Measurements from ENCODE around the gene TWNK. TPM values are rescaled to one million over a fixed set of nuclear protein-coding genes. Genes with fewer than 3 reads are reported as not detected.

Gene TWNK
- total RNA-seq, 1 experiment from 2014 or later = 28.2 TPM

DNA sequence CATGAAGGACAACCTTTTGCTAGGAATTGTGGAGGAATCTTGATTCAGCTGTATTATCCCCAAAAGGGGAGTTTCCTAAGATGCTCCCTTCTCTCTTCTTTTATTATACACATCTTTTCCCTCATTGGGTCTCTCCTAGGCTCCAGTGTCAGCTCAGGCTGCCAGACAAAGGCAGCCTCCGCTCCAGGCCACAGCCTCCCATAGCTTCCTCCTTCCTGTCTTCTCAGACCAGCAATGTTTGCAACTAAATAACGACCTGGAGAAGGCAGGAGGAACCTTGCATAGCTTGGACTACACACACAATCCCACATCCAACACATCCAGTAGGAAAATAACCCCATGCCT, 56.0 kb downstream of the TWNK start:
- TF ChIP-seq, protein P1, sequence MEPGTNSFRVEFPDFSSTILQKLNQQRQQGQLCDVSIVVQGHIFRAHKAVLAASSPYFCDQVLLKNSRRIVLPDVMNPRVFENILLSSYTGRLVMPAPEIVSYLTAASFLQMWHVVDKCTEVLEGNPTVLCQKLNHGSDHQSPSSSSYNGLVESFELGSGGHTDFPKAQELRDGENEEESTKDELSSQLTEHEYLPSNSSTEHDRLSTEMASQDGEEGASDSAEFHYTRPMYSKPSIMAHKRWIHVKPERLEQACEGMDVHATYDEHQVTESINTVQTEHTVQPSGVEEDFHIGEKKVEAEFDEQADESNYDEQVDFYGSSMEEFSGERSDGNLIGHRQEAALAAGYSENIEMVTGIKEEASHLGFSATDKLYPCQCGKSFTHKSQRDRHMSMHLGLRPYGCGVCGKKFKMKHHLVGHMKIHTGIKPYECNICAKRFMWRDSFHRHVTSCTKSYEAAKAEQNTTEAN (CRISPR knock-in tag; IDR thresholded peaks at IDR 0.05) = no peak
- TF ChIP-seq NR2C2 (CRISPR knock-in tag; IDR thresholded peaks at IDR 0.05) = no peak
- TF ChIP-seq ZNF219 (CRISPR knock-in tag; IDR thresholded peaks at IDR 0.05; ENCODE audit: borderline replicate concordance) = no peak
- TF ChIP-seq ZNF232 (CRISPR knock-in tag; IDR thresholded peaks at IDR 0.05) = no peak
- TF ChIP-seq ZBTB21 (CRISPR knock-in tag; IDR thresholded peaks at IDR 0.05; ENCODE audit: borderline replicate concordance) = no peak
- CTCF ChIA-PET = interaction anchor here (0.5 to 9.7 kb wide), 33 partner anchors 7 to 1674 kb away, joined by 3 to 143 read pairs (median 5); partner anchors contain the start of genes HIF1AN, KAZALD1, PDZD7 and SFXN3
- H3K27me3 Mint-ChIP-seq (ENCODE audit: low read depth) = peaks cover 62% of the 10 kb centered on the region
- ATAC-seq = no peak
- no peaks in the 10 kb centered on the region for H3K36me3 Mint-ChIP-seq
- POLR2A ChIA-PET = interaction anchor here (0.7 to 1.9 kb wide), 11 partner anchors 12 to 189 kb away, joined by 3 to 10 read pairs (median 4); partner anchors contain the start of genes KAZALD1, PDZD7 and SFXN3
- H3K27ac Mint-ChIP-seq = peak overlapping the region; percentile 93
- H3K9me3 Mint-ChIP-seq = no peaks in the 10 kb centered on the region
- DNase-seq (ENCODE audit: low spot score) = no peak
- peak overlapping the region; percentile 94 for H3K4me3 Mint-ChIP-seq
- peaks cover 35% of the 10 kb centered on the region for H3K4me1 Mint-ChIP-seq

Small RNA genes within 50 kb of the gene (microRNA-seq; reads per million reads assigned to microRNA genes)
- gene MIR608 (ENCODE audit: borderline number of aligned reads) = not detected

Other genes with a start within 250 kb of the TWNK start
- 0.09 to 0.21 TPM in 2 of 3 replicates, not detected in the other for gene PAX2, start 242.0 kb upstream of the TWNK start, total RNA-seq (2021)
- 14.3 to 17.3 TPM (median 16.8 TPM) in 3 replicates for gene SLF2, start 74.6 kb upstream of the TWNK start, total RNA-seq (2021)
- 9.7 to 13.0 TPM (median 11.8 TPM) in 3 replicates for gene SEMA4G, start 18.0 kb upstream of the TWNK start, total RNA-seq (2021)
- gene MRPL43, start within 50 bp of the TWNK start, total RNA-seq (2021) = 81.0 to 91.3 TPM (median 85.9 TPM) in 3 replicates
- 84.6 to 93.1 TPM (median 91.1 TPM) in 3 replicates for gene LZTS2, start 12.3 kb downstream of the TWNK start, total RNA-seq (2021)
- 1.9 to 2.7 TPM (median 2.6 TPM) in 3 replicates for gene PDZD7, start 43.6 kb downstream of the TWNK start, total RNA-seq (2021)
- gene SFXN3, start 43.7 kb downstream of the TWNK start, total RNA-seq (2021) = 2.5 to 5.6 TPM (median 3.2 TPM) in 3 replicates
- 9.6 to 19.2 TPM (median 10.2 TPM) in 3 replicates for gene KAZALD1, start 74.4 kb downstream of the TWNK start, total RNA-seq (2021)
- 2.1 to 4.6 TPM (median 2.3 TPM) in 3 replicates for gene TLX1, start 143.8 kb downstream of the TWNK start, total RNA-seq (2021)
- gene LBX1, start 241.9 kb downstream of the TWNK start, total RNA-seq (2021) = not detected in 3 replicates